H1 (cell line): ENCODE data around the gene KCNB1.

Source experiments
- CBX8 ChIP-seq: fragments of 300-800, 300-1000 bp; sonication (generic); IDR thresholded peaks from 2 replicates; pipeline ENCODE4 v1.7.1; 2016; ENCODE audit warnings: low read depth, low read length, borderline replicate concordance
- CTCF ChIP-seq, 3 experiments: IDR thresholded peaks; 1 replicate in 2 of 3; 2 replicates in 1 of 3; pipeline versions ENCODE4 v1.5.1 to v1.6.1; 2011; ENCODE audit warnings: low read length in 3 of 3, mild to moderate bottlenecking in 3 of 3, inconsistent platforms in 2 of 3, low read depth in 1 of 3, moderate library complexity in 1 of 3; ENCODE audit not compliant: insufficient read depth in 1 of 3; ENCODE audit errors: control extremely low read depth in 1 of 3
- EP300 ChIP-seq, 2 experiments: IDR thresholded peaks; 1 replicate in 1 of 2; 2 replicates in 1 of 2; pipeline ENCODE4 v1.6.1; 2011 to 2012; ENCODE audit warnings: low read depth in 2 of 2, low read length in 2 of 2, mild to moderate bottlenecking in 2 of 2, borderline replicate concordance in 1 of 2, inconsistent platforms in 1 of 2, moderate library complexity in 1 of 2
- EZH2 ChIP-seq: fragments of 200-600 bp; sonication (generic); IDR thresholded peaks from 2 replicates; pipeline ENCODE4 v1.7.1; 2012; ENCODE audit warnings: low read depth, mild to moderate bottlenecking, moderate library complexity, low read length, inconsistent platforms; ENCODE audit not compliant: severe bottlenecking
- GABPA ChIP-seq: IDR thresholded peaks from 2 replicates; pipeline ENCODE4 v1.6.1; 2011; ENCODE audit warnings: mild to moderate bottlenecking, low read length, moderate library complexity, borderline replicate concordance; ENCODE audit not compliant: insufficient read depth
- JUN ChIP-seq: IDR thresholded peaks from 2 replicates; pipeline ENCODE4 v1.6.1; 2011; ENCODE audit warnings: low read depth, mild to moderate bottlenecking, improper control_type of control experiment, low read length
- KDM1A ChIP-seq: fragments of 200-600, 300-600 bp; sonication (generic); IDR thresholded peaks from 2 replicates; pipeline ENCODE4 v1.7.1; 2016; ENCODE audit warnings: mild to moderate bottlenecking, low read length, borderline replicate concordance
- POLR2A ChIP-seq, 2 experiments: IDR thresholded peaks; 1 replicate in 1 of 2; 2 replicates in 1 of 2; pipeline ENCODE4 v1.6.1; 2011; ENCODE audit warnings: low read depth in 2 of 2, low read length in 2 of 2, mild to moderate bottlenecking in 2 of 2; ENCODE audit errors: control extremely low read depth in 1 of 2
- POLR2AphosphoS5 ChIP-seq: IDR thresholded peaks from 2 replicates; pipeline ENCODE4 v1.6.1; 2011; ENCODE audit warnings: low read depth, low read length
- TBP ChIP-seq: IDR thresholded peaks from 2 replicates; pipeline ENCODE4 v1.6.1; 2011; ENCODE audit warnings: low read depth, low read length, improper control_type of control experiment
- TCF12 ChIP-seq: IDR thresholded peaks from 2 replicates; pipeline ENCODE4 v1.6.1; 2011; ENCODE audit warnings: low read depth, mild to moderate bottlenecking, low read length
- USF2 ChIP-seq: IDR thresholded peaks from 2 replicates; pipeline ENCODE4 v1.6.1; 2011; ENCODE audit warnings: low read length, improper control_type of control experiment
- ZNF274 ChIP-seq: IDR thresholded peaks from 2 replicates; pipeline ENCODE4 v1.7.0; 2012; ENCODE audit warnings: low read length, borderline replicate concordance; ENCODE audit errors: extremely low read depth

GRCh38 chr20:49478754-49479689 is 3.4 kb downstream of the KCNB1 start:
- TF ChIP-seq CBX8, result no peak
- TF ChIP-seq EZH2, result no peak
- TF ChIP-seq CTCF (IDR thresholded peaks at IDR 0.05; ENCODE audit: control extremely low read depth in 1 of 3, insufficient read depth in 1 of 3, low read depth in 1 of 3, low read length in 3 of 3), result no peak
- TF ChIP-seq EP300 (IDR thresholded peaks at IDR 0.05; ENCODE audit: borderline replicate concordance in 1 of 2, low read depth in 2 of 2, low read length in 2 of 2), result no peak
- no peak for TF ChIP-seq POLR2AphosphoS5
- no peak for TF ChIP-seq TBP
- no peak for TF ChIP-seq POLR2A (IDR thresholded peaks at IDR 0.05; ENCODE audit: control extremely low read depth in 1 of 2, low read depth in 2 of 2, low read length in 2 of 2)
- TF ChIP-seq JUN, result no peak
- no peak for TF ChIP-seq GABPA
- no peak for TF ChIP-seq TCF12
- TF ChIP-seq USF2, result no peak
- no peak for TF ChIP-seq ZNF274
- TF ChIP-seq KDM1A, result peak; percentile 48; the same call in 1 of the 2 replicates
